MCF 10A (cell line): ENCODE results near the gene GPC6. TPM values are rescaled to one million over a fixed set of nuclear protein-coding genes. Genes with fewer than 3 reads are reported as not detected.

Experiments used
- BruUV-seq: library from RNA; stranded (reverse); fragments of 400-500 nt; replicated peaks from 2 replicates; lab custom pipeline; 2021; lab: Mats Ljungman, UMichigan
- CTCF ChIA-PET: fragments of 300-600 bp; sonication (Branson Sonifier 250); formaldehyde crosslinking; extraction: SDS; loops from one replicate; lab custom pipeline; 2021; ENCODE audit warnings: antibody characterized with exemption, inconsistent platforms; lab: Yijun Ruan, JAX
- POLR2A ChIA-PET: fragments of 300-600, 350-650 bp; sonication (Branson Sonifier 250); formaldehyde crosslinking; extraction: SDS; loops from one replicate; lab custom pipeline; 2020; ENCODE audit warnings: antibody characterized with exemption, inconsistent platforms; lab: Yijun Ruan, JAX
- DNase-seq: peaks from one replicate; pipeline ENCODE4 v3.0.0-alpha.2; 2018; ENCODE audit not compliant: unreplicated experiment
- H3K27ac Mint-ChIP-seq: one replicate; pipeline ENCODE4 v1.8.0; 2022; ENCODE audit warnings: mild to moderate bottlenecking, low read depth, mixed read lengths; ENCODE audit not compliant: unreplicated experiment
- H3K27me3 Mint-ChIP-seq: one replicate; pipeline ENCODE4 v1.8.0; 2022; ENCODE audit warnings: mixed read lengths; ENCODE audit not compliant: insufficient read depth, unreplicated experiment
- H3K36me3 Mint-ChIP-seq: one replicate; pipeline ENCODE4 v1.8.0; 2022; ENCODE audit warnings: mild to moderate bottlenecking, moderate library complexity, mixed read lengths; ENCODE audit not compliant: insufficient read depth, unreplicated experiment
- H3K4me1 Mint-ChIP-seq: one replicate; pipeline ENCODE4 v1.8.0; 2022; ENCODE audit warnings: mixed read lengths; ENCODE audit not compliant: insufficient read depth, unreplicated experiment
- H3K4me3 Mint-ChIP-seq: one replicate; pipeline ENCODE4 v1.8.0; 2022; ENCODE audit warnings: mild to moderate bottlenecking, moderate library complexity, mixed read lengths; ENCODE audit not compliant: unreplicated experiment
- H3K9me3 Mint-ChIP-seq: one replicate; pipeline ENCODE4 v1.8.0; 2022; ENCODE audit warnings: mixed read lengths; ENCODE audit not compliant: unreplicated experiment
- CTCF ChIP-seq: fragments of 200-600 bp; IDR thresholded peaks from one replicate; pipeline ENCODE4 v1.8.0; 2022; ENCODE audit warnings: antibody characterized with exemption, mild to moderate bottlenecking; ENCODE audit not compliant: unreplicated experiment
- intact Hi-C: fragments of 100-400 bp; cut with micrococcal nuclease; formaldehyde crosslinking; loops from 2 replicates; pipeline ENCODE4 v1.14.1; 2022
- total RNA-seq: library from RNA; stranded (reverse); gene quantifications from 2 replicates; pipeline ENCODE4 v1.2.3, GENCODE V29; 2022

GPC6 gene
- total RNA-seq, 1 experiment from 2014 or later, result 8.4 TPM

- Mint-ChIP-seq H3K36me3 (no peaks in the 10 kb centered on the region), H3K27ac (no peak overlapping the region), H3K4me3 (no peak overlapping the region), H3K9me3 (no peaks in the 10 kb centered on the region), H3K4me1 (no peaks in the 10 kb centered on the region), H3K27me3 (no peaks in the 10 kb centered on the region)
- no TSS peak for BruUV-seq
- intact Hi-C loops, result no loop called here
- ChIA-PET CTCF (interaction anchor here (1.1 kb wide), 1 partner anchor 13 kb away, joined by 4 read pairs; no protein-coding TSS in a partner anchor), POLR2A (no interaction called here)
- DNase-seq, result no peak
- no peak for TF ChIP-seq CTCF
Observed at GRCh38 chr13:93416736-93417355, 190.2 kb downstream of the GPC6 start.

- DNase-seq, result no peak
- Mint-ChIP-seq H3K27me3 (no peaks in the 10 kb centered on the region), H3K4me3 (no peak overlapping the region), H3K9me3 (no peaks in the 10 kb centered on the region), H3K27ac (no peak overlapping the region), H3K36me3 (no peaks in the 10 kb centered on the region), H3K4me1 (no peaks in the 10 kb centered on the region)
- POLR2A ChIA-PET, result no interaction called here
- no TSS peak for BruUV-seq
- intact Hi-C loops, result no loop called here
- no peak for TF ChIP-seq CTCF
- CTCF ChIA-PET, result no interaction called here
Observed at GRCh38 chr13:93418398-93418797, 191.8 kb downstream of the GPC6 start.

- intact Hi-C loops, result no loop called here
- no TSS peak for BruUV-seq
- Mint-ChIP-seq H3K4me1 (no peaks in the 10 kb centered on the region), H3K4me3 (no peak overlapping the region), H3K27ac (no peak overlapping the region), H3K9me3 (no peaks in the 10 kb centered on the region), H3K27me3 (no peaks in the 10 kb centered on the region), H3K36me3 (no peaks in the 10 kb centered on the region)
- POLR2A ChIA-PET, result interaction anchor here (0.6 kb wide), 1 partner anchor 1060 kb away, joined by 3 read pairs; no protein-coding TSS in a partner anchor
- TF ChIP-seq CTCF, result no peak
- no peak for DNase-seq
- CTCF ChIA-PET, result no interaction called here
Observed at GRCh38 chr13:93420206-93420605, 193.6 kb downstream of the GPC6 start.

GRCh38 chr13:93420887-93421286 lies 194.3 kb downstream of the GPC6 start:
- intact Hi-C loops, result no loop called here
- CTCF ChIA-PET, result no interaction called here
- Mint-ChIP-seq H3K27ac (no peak overlapping the region), H3K27me3 (no peaks in the 10 kb centered on the region), H3K36me3 (no peaks in the 10 kb centered on the region), H3K4me3 (no peak overlapping the region), H3K4me1 (no peaks in the 10 kb centered on the region), H3K9me3 (no peaks in the 10 kb centered on the region)
- BruUV-seq, result no TSS peak
- TF ChIP-seq CTCF, result no peak
- no peak for DNase-seq
- POLR2A ChIA-PET, result no interaction called here
